Stimulated activated CD8-positive, alpha-beta memory T cell treated with anti-CD3 and anti-CD28 coated beads, Interleukin-4, amount 100 ng/mL, for 4 hours (primary cell): ENCODE measurements around the gene INS.

Source experiments
- DNase-seq, 2 donors: peaks; one replicate each; pipeline ENCODE4 v3.0.0-alpha.2; 2020; ENCODE audit warnings: low read depth in 2 of 2, low spot score in 1 of 2

INS gene

GRCh38 chr11:2166091-2166851, 5.3 kb upstream of the INS start:
- DNase-seq: peak in 1 of 2 donors; percentile 17

- no peak for DNase-seq
These were observed 4.6 kb upstream of the INS start for GRCh38 chr11:2165571-2165970.

GRCh38 chr11:2164861-2165555, 4.0 kb upstream of the INS start:
- no peak for DNase-seq

GRCh38 chr11:2164081-2164480, 3.1 kb upstream of the INS start:
- DNase-seq: no peak

- DNase-seq: no peak
These were observed 2.5 kb upstream of the INS start for GRCh38 chr11:2163428-2163978.

GRCh38 chr11:2159536-2160413, 1.2 kb downstream of the INS start:
- no peak for DNase-seq

- DNase-seq: no peak
These were observed 2.0 kb downstream of the INS start for GRCh38 chr11:2158966-2159365.

- no peak for DNase-seq
These were observed 2.7 kb downstream of the INS start for GRCh38 chr11:2158296-2158737.

GRCh38 chr11:2157294-2158040, 3.5 kb downstream of the INS start:
- DNase-seq: no peak

- peak in 1 of 2 donors; percentile 21 for DNase-seq
These were observed 4.4 kb downstream of the INS start for GRCh38 chr11:2156416-2157182.

GRCh38 chr11:2155511-2155910, 5.5 kb downstream of the INS start:
- DNase-seq: no peak

GRCh38 chr11:2154889-2155288, 6.1 kb downstream of the INS start:
- no peak for DNase-seq

- DNase-seq: no peak
These were observed 6.8 kb downstream of the INS start for GRCh38 chr11:2154195-2154585.

GRCh38 chr11:2153581-2154194, 7.3 kb downstream of the INS start:
- DNase-seq: no peak

GRCh38 chr11:2151500-2152257, 9.3 kb downstream of the INS start:
- peak; percentile 51 to 67 for DNase-seq

GRCh38 chr11:2149864-2150847, 10.9 kb downstream of the INS start:
- DNase-seq: no peak

- no peak for DNase-seq
These were observed 11.5 kb downstream of the INS start for GRCh38 chr11:2149460-2149859.

GRCh38 chr11:2148595-2148994, 12.4 kb downstream of the INS start:
- no peak for DNase-seq
